NCI-H226 (cell line): Measurements from ENCODE around the gene OR1A1.
"Not testable (repeated sequence)": the region's sequence is repeated elsewhere in the genome, so short reads cannot be mapped to it uniquely, and the experiment has no call there.

Experiments
- DNase-seq: peaks from one replicate; pipeline ENCODE4 v3.0.0-alpha.2; 2015

The OR1A1 gene

GRCh38 chr17:3207367-3207766 lies at the start of gene OR1A1:
OR1A1 (plus strand) TSS chr17:3207667; CDS start chr17:3215621, 7,954 bp downstream.
- DNase-seq = no peak

GRCh38 chr17:3167574-3167973 lies 39.9 kb upstream of the OR1A1 start:
- DNase-seq = no peak

- no peak for DNase-seq
These were observed 17.5 kb upstream of the OR1A1 start for GRCh38 chr17:3189961-3190360.

- DNase-seq = no peak
These were observed 10.2 kb upstream of the OR1A1 start, which contains the start of gene OR1A2 for GRCh38 chr17:3197219-3197618. OR1A2 (plus strand) TSS chr17:3197519; CDS start chr17:3197519, 0 bp downstream.

GRCh38 chr17:3208484-3208883 lies 1.0 kb downstream of the OR1A1 start:
- DNase-seq = no peak

GRCh38 chr17:3213001-3213400 lies 5.5 kb downstream of the OR1A1 start:
- no peak for DNase-seq

- no peak for DNase-seq
These were observed 6.1 kb downstream of the OR1A1 start for GRCh38 chr17:3213587-3213986.

GRCh38 chr17:3219978-3220377 lies 12.5 kb downstream of the OR1A1 start:
- DNase-seq = not testable (repeated sequence)

GRCh38 chr17:3221850-3222249 lies 14.4 kb downstream of the OR1A1 start:
- no peak for DNase-seq

- no peak for DNase-seq
These were observed 15.0 kb downstream of the OR1A1 start for GRCh38 chr17:3222505-3222904.

GRCh38 chr17:3224721-3225352 lies 17.4 kb downstream of the OR1A1 start:
- not testable (repeated sequence) for DNase-seq

GRCh38 chr17:3232300-3232699 lies 24.8 kb downstream of the OR1A1 start:
- not testable (repeated sequence) for DNase-seq

GRCh38 chr17:3238685-3239084 lies 31.2 kb downstream of the OR1A1 start:
- DNase-seq = not testable (repeated sequence)

- not testable (repeated sequence) for DNase-seq
These were observed 33.6 kb downstream of the OR1A1 start for GRCh38 chr17:3241044-3241443.

- not testable (repeated sequence) for DNase-seq
These were observed 37.4 kb downstream of the OR1A1 start for GRCh38 chr17:3244841-3245240.

- DNase-seq = not testable (repeated sequence)
These were observed 41.5 kb downstream of the OR1A1 start for GRCh38 chr17:3249013-3249412.

- no peak for DNase-seq
These were observed 49.1 kb downstream of the OR1A1 start for GRCh38 chr17:3256575-3256974.

- no peak for DNase-seq
These were observed 52.7 kb downstream of the OR1A1 start for GRCh38 chr17:3260163-3260562.

- no peak for DNase-seq
These were observed 53.1 kb downstream of the OR1A1 start for GRCh38 chr17:3260600-3260999.
